ENCODE measurements around the gene MPG.
"Not testable (repeated sequence)": the region's sequence is repeated elsewhere in the genome, so short reads cannot be mapped to it uniquely, and the experiment has no call there.

Gene MPG

GRCh38 chr16:77807-78443, at the start of gene MPG:
Gene MPG, plus strand, starts transcription at chr16:78225. Its CDS starts 85 bp downstream, at chr16:78310.
- peak; percentile 80 to 82 for DNase-seq

GRCh38 chr16:30627-31026, 47.4 kb upstream of the MPG start:
- not testable (repeated sequence) for DNase-seq

GRCh38 chr16:33154-33876, 44.7 kb upstream of the MPG start:
- not testable (repeated sequence) for DNase-seq

GRCh38 chr16:33877-34647, 44.0 kb upstream of the MPG start:
- no peak for DNase-seq

GRCh38 chr16:34648-34987, 43.4 kb upstream of the MPG start:
- no peak for DNase-seq

- DNase-seq, result peak in 1 of 2 donors; percentile 54
These were observed 42.9 kb upstream of the MPG start for GRCh38 chr16:35011-35677.

- no peak for DNase-seq
These were observed 42.2 kb upstream of the MPG start for GRCh38 chr16:35678-36305.

GRCh38 chr16:36336-36984, 41.6 kb upstream of the MPG start:
- DNase-seq, result no peak

- DNase-seq, result no peak
These were observed 40.5 kb upstream of the MPG start for GRCh38 chr16:37511-37910.

GRCh38 chr16:38206-38605, 39.8 kb upstream of the MPG start:
- DNase-seq, result not testable (repeated sequence)

GRCh38 chr16:38941-39892, 38.8 kb upstream of the MPG start:
- DNase-seq, result peak; percentile 66 to 81

- DNase-seq, result no peak
These were observed 36.5 kb upstream of the MPG start for GRCh38 chr16:41439-42068.

- DNase-seq, result no peak
These were observed 36.0 kb upstream of the MPG start for GRCh38 chr16:42069-42457.

GRCh38 chr16:42691-43090, 35.3 kb upstream of the MPG start:
- no peak for DNase-seq

GRCh38 chr16:43294-43693, 34.7 kb upstream of the MPG start:
- no peak for DNase-seq

GRCh38 chr16:44655-45054, 33.4 kb upstream of the MPG start:
- no peak for DNase-seq

GRCh38 chr16:45454-45853, 32.6 kb upstream of the MPG start:
- no peak for DNase-seq

GRCh38 chr16:46510-46909, 31.5 kb upstream of the MPG start:
- DNase-seq, result not testable (repeated sequence)

GRCh38 chr16:47234-47633, 30.8 kb upstream of the MPG start:
- DNase-seq, result no peak

- no peak for DNase-seq
These were observed 27.0 kb upstream of the MPG start for GRCh38 chr16:50769-51591.
